Measurements from ENCODE around the gene AOPEP. TPM values are rescaled to one million over a fixed set of nuclear protein-coding genes. Genes with fewer than 3 reads are reported as not detected.

AOPEP gene
- total and polyA plus RNA-seq, 4 donors = 29.0 to 121 (median 60.0) TPM

GRCh38 chr9:94819161-94819687, 92.7 kb downstream of the AOPEP start:
- WGBS, 2 donors = 67 to 87% methylated on average over 8 of the region's 8 CpGs
- peak; percentile 78 to 89 (median 88) for DNase-seq
- peak overlapping the region; percentile 5 to 89 for H3K27ac ChIP-seq (ENCODE audit: low read depth in 1 of 2, low read length in 1 of 2)
- no peak overlapping the region for H3K4me3 ChIP-seq
- peaks cover 0 to 2% (median 0%) of the 10 kb centered on the region in 4 donors for H3K36me3 ChIP-seq (ENCODE audit: control insufficient read depth in 4 of 4, insufficient read depth in 4 of 4, low read length in 4 of 4)
- no peak for TF ChIP-seq CTCF (IDR thresholded peaks at IDR 0.05; ENCODE audit: control extremely low read depth, extremely low read depth)
- no peak for ATAC-seq (ENCODE audit: insufficient read depth, low FRiP score)
- H3K9ac ChIP-seq (ENCODE audit: insufficient read depth in 1 of 2, low read length in 2 of 2) = peak overlapping the region in 1 of 2 donors; percentile 8
- H3K27me3 ChIP-seq (ENCODE audit: control insufficient read depth in 3 of 3, insufficient read depth in 3 of 3, low read length in 2 of 3) = no peaks in the 10 kb centered on the region
- no peaks in the 10 kb centered on the region for H3K9me3 ChIP-seq (ENCODE audit: control insufficient read depth in 4 of 4, insufficient read depth in 3 of 4, low read length in 3 of 4)
- peaks cover 0 to 35% (median 12%) of the 10 kb centered on the region in 5 donors for H3K4me1 ChIP-seq (ENCODE audit: control insufficient read depth in 5 of 5, insufficient read depth in 5 of 5, low read length in 5 of 5)

DNA sequence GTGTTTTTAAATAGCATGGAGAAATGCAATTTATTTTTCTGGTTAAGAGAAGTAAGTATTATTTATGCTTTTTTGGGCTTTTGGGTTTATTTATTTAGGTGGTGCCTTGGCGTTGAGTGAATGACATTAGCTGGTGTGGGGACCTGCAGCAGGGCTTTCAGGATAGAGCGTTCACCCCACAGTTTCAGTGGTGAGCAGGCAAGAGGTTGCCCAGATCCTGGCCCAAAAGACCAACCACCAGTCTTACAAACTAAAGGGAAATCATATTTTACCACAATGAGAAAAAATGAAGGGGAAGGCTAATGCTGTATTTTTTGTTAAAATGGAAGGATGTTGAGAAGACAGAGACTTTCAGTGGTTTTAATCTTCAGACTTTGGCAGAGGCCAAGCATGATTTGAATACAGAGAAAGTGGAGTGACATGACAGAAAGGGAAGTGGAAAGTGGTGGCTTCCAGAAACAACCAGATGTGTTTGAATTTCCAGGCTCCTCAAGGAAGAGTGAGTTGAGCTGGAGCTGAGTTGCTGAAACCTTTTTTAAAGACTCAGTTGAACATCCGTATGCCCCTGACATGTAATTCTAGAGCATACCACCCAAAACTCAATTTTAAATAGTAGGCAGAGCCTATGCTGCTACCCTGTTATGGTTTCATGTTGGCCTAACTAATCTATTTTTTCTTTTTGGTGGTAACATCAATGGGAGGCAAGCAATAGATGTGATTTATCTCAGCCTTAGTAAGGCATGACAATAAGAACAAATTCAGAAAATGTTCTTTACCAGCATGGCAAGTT, 94.8 kb downstream of the AOPEP start:
- Histone ChIP-seq H3K9me3 (ENCODE audit: control insufficient read depth in 4 of 4, insufficient read depth in 3 of 4, low read length in 3 of 4) (no peaks in the 10 kb centered on the region), H3K4me1 (ENCODE audit: control insufficient read depth in 5 of 5, insufficient read depth in 5 of 5, low read length in 5 of 5) (peaks cover 0 to 46% (median 16%) of the 10 kb centered on the region in 5 donors), H3K4me3 (no peak overlapping the region), H3K27me3 (ENCODE audit: control insufficient read depth in 3 of 3, insufficient read depth in 3 of 3, low read length in 2 of 3) (no peaks in the 10 kb centered on the region), H3K9ac (ENCODE audit: insufficient read depth in 1 of 2, low read length in 2 of 2) (no peak overlapping the region), H3K27ac (ENCODE audit: low read depth in 1 of 2, low read length in 1 of 2) (no peak overlapping the region), H3K36me3 (ENCODE audit: control insufficient read depth in 4 of 4, insufficient read depth in 4 of 4, low read length in 4 of 4) (peaks cover 0 to 4% (median 1%) of the 10 kb centered on the region in 4 donors)
- no peak for ATAC-seq (ENCODE audit: insufficient read depth, low FRiP score)
- no peak for DNase-seq
- WGBS, 2 donors = 92 to 93% methylated on average over 3 of the region's 3 CpGs
- no peak for TF ChIP-seq CTCF (IDR thresholded peaks at IDR 0.05; ENCODE audit: control extremely low read depth, extremely low read depth)

DNA sequence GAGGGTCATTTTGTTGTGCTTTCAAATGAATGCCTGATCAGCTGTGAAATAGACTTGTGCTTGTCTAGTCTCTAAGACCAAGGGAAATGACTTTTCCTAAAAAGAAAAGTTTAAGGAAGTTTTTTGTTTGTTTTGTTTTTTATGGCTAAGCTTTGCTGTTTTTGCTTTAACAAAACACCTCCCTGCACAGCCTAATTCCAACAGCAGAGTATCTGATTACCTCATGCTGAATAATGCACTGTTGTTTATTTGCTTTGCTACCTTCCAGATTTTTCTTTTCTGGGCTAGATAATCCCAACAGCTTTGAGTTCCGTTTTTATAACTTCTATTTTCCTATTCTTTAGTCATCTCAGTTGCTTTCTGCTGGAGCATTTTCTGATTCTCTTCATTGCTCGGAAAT, 95.8 kb downstream of the AOPEP start:
- Histone ChIP-seq H3K27ac (ENCODE audit: low read depth in 1 of 2, low read length in 1 of 2) (peak overlapping the region in 1 of 2 donors; percentile 60), H3K4me1 (ENCODE audit: control insufficient read depth in 5 of 5, insufficient read depth in 5 of 5, low read length in 5 of 5) (peaks cover 0 to 51% (median 16%) of the 10 kb centered on the region in 5 donors), H3K27me3 (ENCODE audit: control insufficient read depth in 3 of 3, insufficient read depth in 3 of 3, low read length in 2 of 3) (no peaks in the 10 kb centered on the region), H3K36me3 (ENCODE audit: control insufficient read depth in 4 of 4, insufficient read depth in 4 of 4, low read length in 4 of 4) (peaks cover 0 to 4% (median 1%) of the 10 kb centered on the region in 4 donors), H3K4me3 (no peak overlapping the region), H3K9me3 (ENCODE audit: control insufficient read depth in 4 of 4, insufficient read depth in 3 of 4, low read length in 3 of 4) (no peaks in the 10 kb centered on the region), H3K9ac (ENCODE audit: insufficient read depth in 1 of 2, low read length in 2 of 2) (no peak overlapping the region)
- 78 to 83% methylated on average over 2 of the region's 2 CpGs for WGBS, 2 donors
- TF ChIP-seq CTCF (IDR thresholded peaks at IDR 0.05; ENCODE audit: control extremely low read depth, extremely low read depth) = no peak
- ATAC-seq (ENCODE audit: insufficient read depth, low FRiP score) (no peak), DNase-seq (no peak)
